Smooth muscle cell (in vitro differentiated cells): ENCODE measurements around the gene DNAJC3. TPM values are rescaled to one million over a fixed set of nuclear protein-coding genes. Genes with fewer than 3 reads are reported as not detected.

Experiments used
- polyA plus RNA-seq: library from polyadenylated mRNA; unstranded; fragments of >200 nt; fragmentation: Nextera tagmentation; extraction: Ambion mirVana; gene quantifications from 2 replicates; pipeline ENCODE4 v1.2.1, GENCODE V29; 2016
- small RNA-seq: library from RNA; depleted of rRNA; stranded (forward); fragments of <200 nt; gene quantifications from one replicate; pipeline ENCODE3, GENCODE V24; 2014
- total RNA-seq: library from RNA; depleted of rRNA; stranded (reverse); fragments of >200 nt; gene quantifications from 2 replicates; pipeline ENCODE4 v1.2.3, GENCODE V29; 2014

The DNAJC3 gene
- total and polyA plus RNA-seq, 2 experiments from 2014 or later, result 15.7 to 47.8 TPM

Small RNAs within 50 kb of the gene (small RNA-seq; reads per million reads assigned to genes)
- not detected for gene HMGN1P24

Other genes starting within 250 kb of the DNAJC3 start
- gene CLDN10, start 124.4 kb upstream of the DNAJC3 start, total RNA-seq, result 1.5 TPM in 1 of 2 replicates, not detected in the other
- 0.19 TPM in 1 of 2 replicates, not detected in the other for gene CLDN10, start 124.4 kb upstream of the DNAJC3 start, polyA plus RNA-seq
- gene DZIP1, start 32.4 kb upstream of the DNAJC3 start, total RNA-seq, result 23.6 and 45.3 TPM in 2 replicates
- 8.2 and 15.2 TPM in 2 replicates for gene DZIP1, start 32.4 kb upstream of the DNAJC3 start, polyA plus RNA-seq